GM23338 (cell line): Measurements from ENCODE around the gene PRTFDC1. TPM values are rescaled to one million over a fixed set of nuclear protein-coding genes. Genes with fewer than 3 reads are reported as not detected.

Experiments used
- ATAC-seq: fragments of 200-7000 bp; cut with Tn5 transposase; 3 replicates; pipeline ENCODE4 v1.9.1; 2020
- DNase-seq: peaks from one replicate; pipeline ENCODE4 v3.0.0-alpha.2; 2015; ENCODE audit warnings: low spot score
- H2AFZ ChIP-seq: fragments of 200-600 bp; sonication (generic); 2 replicates; pipeline ENCODE4 v1.8.0; 2016; ENCODE audit warnings: antibody characterized with exemption, mild to moderate bottlenecking, moderate library complexity
- H3F3A ChIP-seq: fragments of 200-600 bp; sonication (generic); replicated peaks from 2 replicates; pipeline ENCODE4 v1.8.0; 2017; ENCODE audit warnings: antibody characterized with exemption, mixed run types, low read depth
- H3K27ac ChIP-seq: fragments of 200-600 bp; sonication (generic); 2 replicates; pipeline ENCODE4 v1.6.1; 2016; ENCODE audit warnings: low read depth
- H3K27me3 ChIP-seq: fragments of 200-600 bp; sonication (generic); 2 replicates; pipeline ENCODE4 v1.8.0; 2016; ENCODE audit warnings: mild to moderate bottlenecking, mixed run types, moderate library complexity; ENCODE audit not compliant: insufficient read depth
- H3K36me3 ChIP-seq: fragments of 200-600 bp; sonication (generic); 2 replicates; pipeline ENCODE4 v1.8.0; 2016; ENCODE audit warnings: mild to moderate bottlenecking; ENCODE audit not compliant: insufficient read depth
- H3K4me1 ChIP-seq: fragments of 200-600 bp; sonication (generic); 2 replicates; pipeline ENCODE4 v1.8.0; 2016; ENCODE audit warnings: mild to moderate bottlenecking, moderate library complexity; ENCODE audit not compliant: insufficient read depth
- H3K4me2 ChIP-seq: fragments of 200-600 bp; sonication (generic); 2 replicates; pipeline ENCODE4 v1.7.1; 2017; ENCODE audit warnings: mixed run types
- H3K4me3 ChIP-seq: fragments of 200-600 bp; sonication (generic); 2 replicates; pipeline ENCODE4 v1.6.1; 2016; ENCODE audit warnings: mixed run types
- H3K79me2 ChIP-seq: fragments of 200-600 bp; sonication (generic); replicated peaks from 2 replicates; pipeline ENCODE4 v1.8.0; 2017; ENCODE audit warnings: mild to moderate bottlenecking; ENCODE audit not compliant: insufficient read depth
- H3K9me2 ChIP-seq: fragments of 200-600 bp; sonication (generic); 2 replicates; pipeline ENCODE4 v1.8.0; 2017; ENCODE audit not compliant: insufficient read depth
- H4K20me1 ChIP-seq: fragments of 200-600 bp; sonication (generic); replicated peaks from 2 replicates; pipeline ENCODE4 v1.8.0; 2017; ENCODE audit warnings: mild to moderate bottlenecking; ENCODE audit not compliant: insufficient read depth
- H3K27ac Mint-ChIP-seq: 2 replicates; pipeline ENCODE4 v1.8.0; 2020; ENCODE audit warnings: inconsistent platforms, mild to moderate bottlenecking, moderate library complexity, mixed read lengths
- H3K27me3 Mint-ChIP-seq: 3 replicates; pipeline ENCODE4 v1.8.0; 2022; ENCODE audit warnings: low read depth, mild to moderate bottlenecking, moderate library complexity, mixed read lengths, inconsistent platforms; ENCODE audit not compliant: insufficient read depth, poor library complexity
- H3K36me3 Mint-ChIP-seq: 3 replicates; pipeline ENCODE4 v1.8.0; 2021; ENCODE audit warnings: low read depth, mild to moderate bottlenecking, inconsistent platforms, moderate library complexity, mixed read lengths
- H3K4me1 Mint-ChIP-seq: 3 replicates; pipeline ENCODE4 v1.8.0; 2020; ENCODE audit warnings: mild to moderate bottlenecking, inconsistent platforms, mixed read lengths
- H3K4me3 Mint-ChIP-seq: 3 replicates; pipeline ENCODE4 v1.8.0; 2021; ENCODE audit warnings: moderate library complexity, mild to moderate bottlenecking, inconsistent platforms, mixed read lengths
- H3K9me3 Mint-ChIP-seq: 3 replicates; pipeline ENCODE4 v1.8.0; 2020; ENCODE audit warnings: moderate library complexity, mild to moderate bottlenecking, inconsistent platforms, mixed read lengths
- CREB1 ChIP-seq: fragments of 250-450 bp; sonication (Bioruptor Pico); IDR thresholded peaks from 2 replicates; pipeline ENCODE4 v1.5.0; 2020; ENCODE audit warnings: low read depth, mild to moderate bottlenecking, moderate library complexity
- CTCF ChIP-seq, 2 experiments: fragments of 200-600 bp in 1 of 2; sonication (generic) in 1 of 2; conservative IDR thresholded peaks; 2 replicates each; pipeline versions ENCODE4 v1.5.1 to v1.6.1; 2016 to 2017; ENCODE audit warnings: antibody characterized with exemption in 2 of 2, low read depth in 2 of 2, mild to moderate bottlenecking in 2 of 2, moderate library complexity in 1 of 2
- JUNB ChIP-seq: IDR thresholded peaks from one replicate; pipeline ENCODE4 v1.6.1; 2016; ENCODE audit warnings: antibody characterized with exemption; ENCODE audit not compliant: unreplicated experiment
- NANOG ChIP-seq: IDR thresholded peaks from 2 replicates; pipeline ENCODE4 v1.6.1; 2016; ENCODE audit warnings: antibody characterized with exemption, borderline replicate concordance
- POLR2AphosphoS5 ChIP-seq: IDR thresholded peaks from 2 replicates; pipeline ENCODE4 v1.6.1; 2016; ENCODE audit warnings: antibody characterized with exemption, low read depth
- ZNF114 ChIP-seq: fragments of 250-450 bp; sonication (Bioruptor Pico); IDR thresholded peaks from 2 replicates; pipeline ENCODE4 v1.5.0; 2020; ENCODE audit warnings: mild to moderate bottlenecking, moderate library complexity
- ZNF331 ChIP-seq: fragments of 250-450 bp; sonication (Bioruptor Pico); IDR thresholded peaks from 2 replicates; pipeline ENCODE4 v1.5.0; 2020; ENCODE audit warnings: low read depth, mild to moderate bottlenecking, moderate library complexity
- ZNF462 ChIP-seq: fragments of 250-450 bp; sonication (Bioruptor Pico); IDR thresholded peaks from 2 replicates; pipeline ENCODE4 v1.5.0; 2020; ENCODE audit warnings: mild to moderate bottlenecking, moderate library complexity
- polyA plus RNA-seq: library from polyadenylated mRNA; unstranded; fragments of >200 nt; fragmentation: Nextera tagmentation; extraction: Ambion mirVana; gene quantifications from 2 replicates; pipeline ENCODE4 v1.2.1, GENCODE V29; 2016
- total RNA-seq: library from RNA; depleted of rRNA; stranded (reverse); fragments of >200 nt; shearing (Covaris generic); gene quantifications from 2 replicates; pipeline ENCODE4 v1.2.3, GENCODE V29; 2014
- TF ChIP-seq, protein P1 (sequence below): IDR thresholded peaks from one replicate; pipeline ENCODE4 v1.6.1; 2018; ENCODE audit warnings: antibody characterized with exemption; ENCODE audit not compliant: unreplicated experiment
- TF ChIP-seq, protein P2 (sequence below): IDR thresholded peaks from 2 replicates; pipeline ENCODE4 v1.6.1; 2016; ENCODE audit warnings: antibody characterized with exemption

The PRTFDC1 gene
- total and polyA plus RNA-seq, 2 experiments from 2014 or later: 7.9 to 9.1 TPM

DNA sequence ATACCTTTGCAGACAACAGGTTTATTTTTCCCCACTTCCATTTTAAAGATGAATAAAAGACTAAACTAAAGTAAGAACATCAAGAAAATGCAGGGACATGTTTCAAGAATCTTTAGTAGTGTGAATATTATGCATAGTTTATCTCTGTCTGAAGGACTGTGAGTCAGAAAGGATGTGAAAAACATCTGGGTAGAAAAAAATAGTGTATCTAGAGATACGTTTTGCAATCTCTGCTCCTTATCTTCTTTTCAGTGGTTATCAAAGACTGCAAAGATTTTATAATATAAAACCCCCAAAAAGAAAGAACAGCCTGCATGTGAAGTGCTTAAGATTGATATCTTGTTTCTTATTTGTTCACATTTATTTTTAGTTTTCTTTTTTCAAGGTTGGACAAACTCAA, 126.9 kb downstream of the PRTFDC1 start:
- Mint-ChIP-seq H3K4me3 (no peak overlapping the region), H3K9me3 (no peaks in the 10 kb centered on the region), H3K36me3 (no peaks in the 10 kb centered on the region), H3K4me1 (no peaks in the 10 kb centered on the region), H3K27me3 (no peaks in the 10 kb centered on the region), H3K27ac (no peak overlapping the region)
- H4K20me1 ChIP-seq: no peaks in the 10 kb centered on the region
- DNase-seq (no peak), ATAC-seq (no peak)
- no peak overlapping the region for H3K27ac ChIP-seq
- no peak overlapping the region for H3K4me2 ChIP-seq
- H3K79me2 ChIP-seq: no peaks in the 10 kb centered on the region
- H3K4me1 ChIP-seq: no peaks in the 10 kb centered on the region
- no peaks in the 10 kb centered on the region for H3F3A ChIP-seq
- no peaks in the 10 kb centered on the region for H3K27me3 ChIP-seq
- no peaks in the 10 kb centered on the region for H3K36me3 ChIP-seq
- TF ChIP-seq, protein P1, sequence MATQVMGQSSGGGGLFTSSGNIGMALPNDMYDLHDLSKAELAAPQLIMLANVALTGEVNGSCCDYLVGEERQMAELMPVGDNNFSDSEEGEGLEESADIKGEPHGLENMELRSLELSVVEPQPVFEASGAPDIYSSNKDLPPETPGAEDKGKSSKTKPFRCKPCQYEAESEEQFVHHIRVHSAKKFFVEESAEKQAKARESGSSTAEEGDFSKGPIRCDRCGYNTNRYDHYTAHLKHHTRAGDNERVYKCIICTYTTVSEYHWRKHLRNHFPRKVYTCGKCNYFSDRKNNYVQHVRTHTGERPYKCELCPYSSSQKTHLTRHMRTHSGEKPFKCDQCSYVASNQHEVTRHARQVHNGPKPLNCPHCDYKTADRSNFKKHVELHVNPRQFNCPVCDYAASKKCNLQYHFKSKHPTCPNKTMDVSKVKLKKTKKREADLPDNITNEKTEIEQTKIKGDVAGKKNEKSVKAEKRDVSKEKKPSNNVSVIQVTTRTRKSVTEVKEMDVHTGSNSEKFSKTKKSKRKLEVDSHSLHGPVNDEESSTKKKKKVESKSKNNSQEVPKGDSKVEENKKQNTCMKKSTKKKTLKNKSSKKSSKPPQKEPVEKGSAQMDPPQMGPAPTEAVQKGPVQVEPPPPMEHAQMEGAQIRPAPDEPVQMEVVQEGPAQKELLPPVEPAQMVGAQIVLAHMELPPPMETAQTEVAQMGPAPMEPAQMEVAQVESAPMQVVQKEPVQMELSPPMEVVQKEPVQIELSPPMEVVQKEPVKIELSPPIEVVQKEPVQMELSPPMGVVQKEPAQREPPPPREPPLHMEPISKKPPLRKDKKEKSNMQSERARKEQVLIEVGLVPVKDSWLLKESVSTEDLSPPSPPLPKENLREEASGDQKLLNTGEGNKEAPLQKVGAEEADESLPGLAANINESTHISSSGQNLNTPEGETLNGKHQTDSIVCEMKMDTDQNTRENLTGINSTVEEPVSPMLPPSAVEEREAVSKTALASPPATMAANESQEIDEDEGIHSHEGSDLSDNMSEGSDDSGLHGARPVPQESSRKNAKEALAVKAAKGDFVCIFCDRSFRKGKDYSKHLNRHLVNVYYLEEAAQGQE: no peak
- TF ChIP-seq ZNF462 (CRISPR knock-in tag) (no peak), CREB1 (no peak), POLR2AphosphoS5 (no peak), ZNF114 (no peak), NANOG (no peak), ZNF331 (CRISPR knock-in tag) (no peak), JUNB (no peak), CTCF (conservative IDR thresholded peaks at IDR 0.05; ENCODE audit: low read depth in 2 of 2) (no peak)
- TF ChIP-seq, protein P2, sequence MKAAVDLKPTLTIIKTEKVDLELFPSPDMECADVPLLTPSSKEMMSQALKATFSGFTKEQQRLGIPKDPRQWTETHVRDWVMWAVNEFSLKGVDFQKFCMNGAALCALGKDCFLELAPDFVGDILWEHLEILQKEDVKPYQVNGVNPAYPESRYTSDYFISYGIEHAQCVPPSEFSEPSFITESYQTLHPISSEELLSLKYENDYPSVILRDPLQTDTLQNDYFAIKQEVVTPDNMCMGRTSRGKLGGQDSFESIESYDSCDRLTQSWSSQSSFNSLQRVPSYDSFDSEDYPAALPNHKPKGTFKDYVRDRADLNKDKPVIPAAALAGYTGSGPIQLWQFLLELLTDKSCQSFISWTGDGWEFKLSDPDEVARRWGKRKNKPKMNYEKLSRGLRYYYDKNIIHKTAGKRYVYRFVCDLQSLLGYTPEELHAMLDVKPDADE: no peak
- H3K9me2 ChIP-seq: no peaks in the 10 kb centered on the region
- H2AFZ ChIP-seq: no peak overlapping the region; the same call in 1 of the 2 replicates
- no peak overlapping the region for H3K4me3 ChIP-seq
